Measurements from ENCODE around the gene PLA2G2A.

The PLA2G2A gene

DNA sequence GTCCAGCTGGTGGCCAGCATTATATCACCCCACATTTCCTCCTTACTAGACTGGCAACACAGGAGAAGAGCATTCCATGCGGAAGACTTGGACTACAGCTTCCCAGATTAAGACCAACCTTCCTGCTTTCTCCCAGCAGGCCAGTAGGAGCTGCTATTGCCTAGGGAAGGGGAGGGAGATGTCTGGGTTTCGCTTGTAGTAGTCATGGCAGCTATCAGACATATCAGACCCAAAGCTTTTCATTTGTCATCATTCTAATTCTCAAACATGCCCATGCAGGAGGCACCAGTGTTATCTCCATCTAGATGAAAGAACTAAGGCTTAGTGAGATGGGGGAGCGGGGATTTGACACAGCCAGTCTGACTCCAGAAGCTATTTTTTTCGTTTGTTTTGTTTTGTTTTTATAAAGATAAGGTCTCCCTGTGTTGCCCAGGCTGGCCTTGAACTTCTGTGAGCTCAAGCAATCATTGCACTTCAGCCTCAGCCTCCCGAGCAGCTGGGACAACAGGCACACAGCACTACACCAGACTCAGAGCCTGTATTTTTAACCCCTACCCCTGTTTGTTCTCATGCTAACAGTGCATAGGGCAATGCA is 4.5 kb downstream of the PLA2G2A start:
- in situ Hi-C loops (cut with MboI; ENCODE audit: low sequenced_read_pairs): no loop called here

DNA sequence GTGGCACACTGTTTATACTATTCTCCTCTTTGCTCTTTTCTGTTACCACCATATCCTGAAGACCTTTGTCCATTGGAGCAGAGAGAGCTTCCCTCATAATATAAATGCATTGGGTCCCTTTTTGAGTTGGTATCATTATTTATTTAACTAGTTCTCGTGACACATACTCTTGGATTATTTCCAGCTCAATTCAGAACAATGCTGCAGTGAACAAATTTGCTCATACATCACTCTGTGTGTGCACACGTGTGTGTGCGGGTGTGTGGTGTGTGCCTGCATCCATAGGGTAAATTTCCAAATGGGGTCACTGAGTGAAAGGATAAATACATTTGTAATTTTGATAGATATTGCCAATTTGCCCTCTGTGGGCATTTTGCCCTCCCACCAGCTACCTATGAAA is 5.8 kb downstream of the PLA2G2A start:
- in situ Hi-C loops (cut with MboI; ENCODE audit: low sequenced_read_pairs): no loop called here

DNA sequence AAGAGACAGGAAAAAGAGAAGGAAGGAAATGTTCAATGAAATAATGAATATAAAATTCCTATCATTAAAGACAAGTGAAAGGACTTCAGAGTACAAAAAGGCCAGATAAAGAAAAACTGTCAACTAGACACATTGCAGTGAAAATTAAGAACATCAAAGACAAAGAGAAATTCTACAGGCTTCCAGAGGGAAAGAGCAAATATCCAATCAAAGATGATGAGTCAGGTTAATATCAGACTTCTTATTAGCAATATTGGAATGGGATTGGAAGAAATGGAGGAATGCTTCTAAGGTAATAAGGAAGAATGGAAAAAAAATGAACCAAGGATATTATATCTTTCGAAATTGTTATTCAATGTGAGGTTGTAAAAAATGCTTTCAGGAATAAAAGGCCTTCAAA is 7.8 kb downstream of the PLA2G2A start:
- in situ Hi-C loops (cut with MboI; ENCODE audit: low sequenced_read_pairs): no loop called here

DNA sequence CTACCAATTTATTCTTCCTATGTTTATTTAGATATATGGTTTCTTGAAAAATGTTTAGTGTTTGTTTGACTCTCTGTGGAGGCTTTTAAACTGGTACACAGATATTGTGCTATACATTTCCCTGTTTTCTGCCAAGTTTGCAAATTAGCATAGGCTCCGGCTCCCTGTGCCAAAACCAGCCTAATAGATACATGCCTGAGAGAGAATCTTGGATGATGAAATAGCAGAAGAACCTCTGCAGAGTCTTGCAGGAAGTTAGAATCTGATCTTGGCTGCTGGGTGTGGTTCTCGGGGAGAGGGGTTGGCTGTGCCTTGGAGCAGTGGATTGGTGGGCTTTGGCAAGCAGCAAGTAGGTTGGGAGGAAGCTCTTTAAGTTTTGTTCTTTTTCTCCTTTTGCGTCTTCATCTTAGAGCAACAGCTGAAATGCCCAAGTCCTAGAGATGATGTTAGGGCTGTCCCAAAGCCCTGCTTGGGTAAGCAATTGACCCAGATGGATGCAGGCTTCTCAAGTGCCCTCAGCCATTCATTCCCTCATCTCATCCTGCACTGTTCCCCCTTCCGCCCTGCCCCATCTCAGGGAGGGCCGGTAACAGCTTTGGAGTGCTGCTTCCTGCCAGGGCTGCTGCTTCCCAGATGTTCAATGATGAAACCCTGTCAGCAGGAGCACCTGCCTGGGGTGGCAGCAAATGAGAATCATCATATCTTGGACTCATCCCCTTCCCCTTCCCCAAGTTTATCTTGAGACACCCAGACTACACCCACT is 9.3 kb downstream of the PLA2G2A start:
- in situ Hi-C loops (cut with MboI; ENCODE audit: low sequenced_read_pairs): no loop called here

DNA sequence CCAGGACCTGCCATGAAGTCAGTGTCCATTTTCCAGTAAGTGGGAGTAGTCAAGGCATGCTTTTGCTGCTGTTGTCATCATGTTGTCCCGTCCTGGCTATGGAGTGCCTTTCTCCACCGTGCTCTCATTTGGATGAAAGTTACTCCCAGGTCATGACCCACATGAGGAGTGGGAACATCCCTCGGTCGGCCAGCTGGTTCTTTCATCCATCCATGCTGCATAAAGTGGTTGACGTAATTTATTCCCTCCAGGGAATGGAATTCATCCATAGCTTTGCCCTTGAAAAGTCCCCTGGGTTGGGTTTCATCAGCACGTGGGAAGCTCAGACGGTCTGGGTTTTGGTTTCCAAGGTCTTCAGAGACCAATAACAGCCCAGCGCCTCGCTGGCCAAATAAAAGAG is 11.6 kb downstream of the PLA2G2A start:
- in situ Hi-C loops (cut with MboI; ENCODE audit: low sequenced_read_pairs): no loop called here

DNA sequence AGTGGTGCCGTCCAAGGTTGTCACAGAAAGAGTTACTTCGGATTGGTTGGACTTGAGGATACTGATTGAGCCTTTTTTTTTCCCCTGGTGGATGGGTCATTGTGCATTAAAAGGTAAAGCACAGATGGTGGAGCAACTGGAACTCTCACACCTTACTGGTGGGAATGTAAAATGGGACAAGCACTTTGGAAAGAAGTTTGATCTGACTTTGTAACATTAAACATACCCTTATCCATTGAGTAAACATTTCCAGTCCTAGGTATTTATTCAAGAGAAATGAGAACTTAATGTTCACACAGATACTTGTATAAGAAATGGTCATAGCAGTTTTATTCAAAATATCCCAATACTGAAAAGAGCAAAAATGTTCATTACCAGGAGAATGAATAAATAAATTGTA is 14.9 kb downstream of the PLA2G2A start:
- in situ Hi-C loops (cut with MboI; ENCODE audit: low sequenced_read_pairs): no loop called here

DNA sequence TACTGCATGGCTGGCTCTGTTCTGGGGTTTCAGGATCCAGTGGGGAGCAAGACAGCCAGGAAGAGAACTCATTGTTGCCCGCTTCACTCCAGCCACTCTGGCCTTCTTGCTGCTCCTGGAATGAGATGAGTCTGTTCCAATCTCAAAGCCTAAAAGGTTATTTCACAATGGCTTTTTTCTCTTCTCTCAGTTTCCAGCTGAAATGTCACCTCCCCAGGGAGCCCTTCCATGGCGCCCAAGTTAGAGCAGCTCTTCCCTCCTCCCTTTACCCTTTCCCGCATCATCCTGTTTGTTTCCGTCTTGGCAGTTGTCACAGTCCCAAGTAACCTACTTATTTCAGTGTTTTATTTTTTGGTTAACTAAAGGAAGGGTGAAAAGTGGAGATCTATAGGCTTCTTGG is 15.8 kb downstream of the PLA2G2A start:
- in situ Hi-C loops (cut with MboI; ENCODE audit: low sequenced_read_pairs): no loop called here

DNA sequence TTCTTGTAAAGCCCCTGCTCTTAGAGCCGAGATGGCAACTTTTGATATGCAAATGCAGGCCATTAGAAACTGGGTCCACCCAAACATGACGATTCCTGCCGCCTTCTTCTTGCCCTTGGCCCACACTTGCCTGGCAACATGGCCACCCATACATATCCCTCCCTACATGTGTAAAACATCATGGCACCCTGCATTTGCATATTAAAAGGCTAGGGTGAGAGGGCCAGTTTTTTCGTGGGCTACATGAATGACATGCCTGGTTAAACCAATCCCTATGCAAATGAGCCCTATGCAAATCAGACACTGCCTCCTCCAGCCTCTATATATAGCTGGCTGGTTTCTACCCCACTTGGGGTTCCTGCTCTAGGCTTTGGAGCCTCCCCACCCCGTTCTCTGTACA is 18.8 kb downstream of the PLA2G2A start:
- in situ Hi-C loops (cut with MboI; ENCODE audit: low sequenced_read_pairs): no loop called here

DNA sequence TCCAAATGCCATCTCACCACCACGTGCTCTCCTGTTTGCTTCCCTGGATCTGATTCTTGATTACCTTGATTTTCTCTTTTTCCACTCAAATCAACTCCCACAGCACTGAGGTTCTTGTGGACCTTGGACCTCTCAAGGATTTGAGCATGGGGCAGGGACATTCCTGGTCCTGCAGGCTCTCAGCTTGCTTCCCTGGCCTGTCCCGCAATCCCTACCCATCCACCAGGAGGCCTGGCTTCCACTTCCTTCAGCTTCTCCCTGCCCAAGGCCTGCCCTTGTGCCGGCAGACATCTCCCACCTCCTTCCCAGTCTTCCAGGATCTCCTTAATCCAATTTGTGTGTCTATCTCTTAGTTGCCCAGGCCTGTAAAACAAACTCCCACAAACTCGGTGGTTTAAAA is 21.6 kb downstream of the PLA2G2A start:
- in situ Hi-C loops (cut with MboI; ENCODE audit: low sequenced_read_pairs): no loop called here

DNA sequence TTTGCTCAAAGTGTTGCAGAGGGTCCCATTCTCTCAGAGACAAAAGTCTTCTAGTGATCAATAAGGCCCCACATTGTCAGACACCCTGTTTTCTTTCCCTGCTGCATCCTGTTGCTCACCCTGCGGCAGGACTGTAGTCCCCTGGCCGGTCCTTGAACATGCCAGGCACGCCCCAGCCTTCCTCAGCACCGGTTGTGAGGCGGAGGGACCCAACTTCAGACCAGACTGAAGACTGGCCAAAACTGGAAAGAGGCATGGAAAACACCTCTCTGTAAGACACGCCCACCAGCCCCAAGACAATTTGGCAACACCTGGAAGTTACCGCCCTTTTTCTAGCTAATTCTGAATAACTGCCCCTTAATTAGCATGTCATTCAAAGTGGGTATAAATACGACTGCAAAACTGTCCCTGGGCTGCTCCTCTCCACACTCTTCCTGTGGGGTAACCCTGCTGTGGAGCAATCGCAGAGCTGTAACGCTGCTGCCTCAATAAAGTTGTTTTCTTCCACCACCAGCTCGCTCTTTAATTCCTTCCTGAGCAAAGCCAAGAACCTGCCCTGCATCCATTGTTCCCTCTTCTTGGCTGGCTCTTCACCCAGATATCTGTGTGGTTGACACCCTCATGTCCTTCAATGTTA is 23.8 kb downstream of the PLA2G2A start:
- in situ Hi-C loops (cut with MboI; ENCODE audit: low sequenced_read_pairs): no loop called here

DNA sequence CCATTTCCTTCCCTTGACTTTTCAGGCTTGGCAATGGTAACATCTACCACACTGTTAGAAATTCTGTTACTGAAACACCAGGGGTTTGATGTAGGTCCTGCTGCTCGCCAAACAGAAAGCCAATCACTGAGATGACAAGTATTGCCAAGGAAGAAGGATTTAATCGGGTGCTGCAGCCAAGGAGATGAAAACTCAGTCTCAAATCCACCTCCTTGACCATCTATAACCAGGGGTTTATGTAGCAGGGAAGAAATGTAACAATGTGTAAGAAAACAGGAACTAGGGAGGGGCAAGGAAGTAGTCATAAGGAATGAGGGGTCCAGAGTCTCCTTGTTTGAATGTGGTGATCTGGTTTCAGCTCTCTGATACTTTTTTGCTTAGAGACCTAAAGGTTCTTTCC is 25.4 kb downstream of the PLA2G2A start:
- in situ Hi-C loops (cut with MboI; ENCODE audit: low sequenced_read_pairs): no loop called here

DNA sequence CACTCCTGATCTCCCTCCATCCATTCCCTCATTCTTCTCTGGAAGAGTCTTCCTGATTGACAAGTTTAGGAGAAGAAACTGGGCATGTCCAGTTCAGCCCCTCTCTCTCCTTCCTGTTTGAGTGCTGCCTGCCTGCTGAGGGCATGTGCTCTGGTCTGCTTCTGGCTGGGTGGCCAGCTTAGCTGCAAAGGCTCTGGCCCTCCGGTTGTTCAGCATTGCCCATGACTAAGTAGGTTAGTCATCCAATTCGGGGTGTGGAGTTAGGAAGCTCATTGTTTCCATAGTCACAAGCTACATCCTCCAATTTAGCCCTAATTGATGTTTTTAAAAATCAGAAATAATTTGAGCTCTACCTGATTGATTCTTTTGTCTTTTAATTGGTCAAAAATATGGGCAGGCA is 30.4 kb downstream of the PLA2G2A start:
- in situ Hi-C loops (cut with MboI; ENCODE audit: low sequenced_read_pairs): no loop called here

DNA sequence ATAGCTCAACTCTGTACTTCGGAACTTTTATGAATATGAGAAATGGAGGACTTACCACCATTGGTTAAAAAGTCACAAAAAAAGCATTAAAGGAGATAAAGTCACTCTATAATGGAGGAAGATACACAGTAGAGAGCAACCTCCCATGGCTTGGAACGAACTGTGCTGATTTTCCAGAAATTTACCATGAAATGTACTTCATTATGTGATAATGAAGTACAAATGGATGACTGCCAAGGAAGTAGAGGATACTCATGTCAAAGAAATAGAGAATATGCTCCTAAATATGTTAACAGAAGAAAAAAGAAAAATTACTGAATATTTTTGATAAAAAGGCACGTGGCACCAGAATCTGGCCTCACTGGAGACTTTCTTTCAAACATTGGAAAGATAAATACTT is 32.4 kb downstream of the PLA2G2A start:
- in situ Hi-C loops (cut with MboI; ENCODE audit: low sequenced_read_pairs): no loop called here

DNA sequence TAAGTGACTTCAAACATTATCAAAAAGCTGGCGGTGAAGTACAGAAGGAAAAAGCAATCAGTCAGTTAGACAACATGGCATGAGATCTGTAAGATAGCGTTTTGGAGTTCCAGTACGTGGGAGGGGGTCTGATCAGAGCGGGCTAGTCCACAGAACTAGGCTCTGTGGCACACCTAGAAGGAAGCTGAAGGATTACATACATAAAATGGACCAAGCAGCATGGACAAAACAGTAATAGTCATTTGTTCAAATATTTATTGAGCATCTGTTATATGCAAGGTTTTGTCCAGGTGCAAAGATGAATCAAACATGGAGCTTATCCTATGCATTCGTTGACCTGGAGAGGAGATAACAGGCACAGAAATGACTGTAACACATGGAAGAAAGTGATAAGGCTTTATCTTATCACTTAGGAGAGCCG is 33.1 kb downstream of the PLA2G2A start:
- in situ Hi-C loops (cut with MboI; ENCODE audit: low sequenced_read_pairs): no loop called here

DNA sequence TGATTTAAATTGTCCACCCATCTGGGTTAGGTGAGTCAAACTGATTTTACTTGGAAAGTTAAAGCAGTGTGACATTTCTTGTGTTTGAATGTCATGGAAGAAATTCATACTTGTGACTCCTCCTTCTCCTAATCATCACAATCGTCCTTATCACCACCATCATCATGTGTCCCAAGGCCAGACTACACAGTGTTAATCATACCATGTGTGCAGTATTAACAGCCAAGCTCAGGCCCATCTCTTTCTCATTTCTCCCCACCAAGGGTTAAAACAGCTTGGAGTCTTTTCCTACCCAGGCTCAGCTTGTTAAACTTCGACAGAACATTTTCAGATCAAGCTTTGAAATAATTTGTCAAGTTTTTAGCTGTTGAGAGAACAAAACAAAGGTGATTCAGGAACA is 33.5 kb downstream of the PLA2G2A start:
- in situ Hi-C loops (cut with MboI; ENCODE audit: low sequenced_read_pairs): no loop called here

DNA sequence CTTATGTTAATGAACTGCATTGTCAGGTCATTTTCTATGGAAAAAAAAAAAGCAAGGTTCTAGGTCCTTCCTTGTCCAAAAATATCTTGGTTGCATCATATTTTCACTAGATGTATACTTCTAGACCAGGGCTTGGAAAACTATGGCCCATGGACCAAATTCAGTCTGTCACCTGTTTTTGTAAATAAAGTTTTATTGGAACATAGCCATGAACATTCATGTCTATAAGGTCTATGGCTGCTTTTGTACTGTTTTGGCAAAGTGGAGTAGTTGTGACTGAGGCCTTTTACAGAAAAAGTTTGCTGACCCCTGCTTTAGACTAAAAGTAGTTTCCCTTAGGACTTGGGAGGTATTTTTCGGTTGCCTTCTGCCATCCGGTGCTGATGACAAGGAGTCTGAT is 36.8 kb downstream of the PLA2G2A start:
- in situ Hi-C loops (cut with MboI; ENCODE audit: low sequenced_read_pairs): no loop called here

DNA sequence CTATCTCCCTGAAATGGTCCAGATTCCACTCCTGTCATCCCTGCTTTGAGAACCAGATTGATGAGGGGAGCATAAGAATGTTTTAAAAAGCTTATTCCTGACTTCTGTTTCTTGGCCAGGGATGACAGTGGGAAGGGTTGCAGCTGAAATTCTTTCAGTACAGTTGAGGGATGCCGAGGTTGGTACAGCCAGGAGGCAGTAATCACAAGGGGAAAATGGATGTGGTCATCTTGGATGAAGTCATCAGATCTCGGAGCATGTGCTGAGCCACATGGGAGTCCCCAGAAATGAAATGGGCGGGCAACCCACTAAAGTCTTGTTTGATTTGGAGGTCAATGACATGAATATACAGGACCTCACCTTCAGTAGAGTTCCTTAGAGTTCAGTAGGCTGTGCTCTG is 37.3 kb downstream of the PLA2G2A start:
- in situ Hi-C loops (cut with MboI; ENCODE audit: low sequenced_read_pairs): no loop called here

DNA sequence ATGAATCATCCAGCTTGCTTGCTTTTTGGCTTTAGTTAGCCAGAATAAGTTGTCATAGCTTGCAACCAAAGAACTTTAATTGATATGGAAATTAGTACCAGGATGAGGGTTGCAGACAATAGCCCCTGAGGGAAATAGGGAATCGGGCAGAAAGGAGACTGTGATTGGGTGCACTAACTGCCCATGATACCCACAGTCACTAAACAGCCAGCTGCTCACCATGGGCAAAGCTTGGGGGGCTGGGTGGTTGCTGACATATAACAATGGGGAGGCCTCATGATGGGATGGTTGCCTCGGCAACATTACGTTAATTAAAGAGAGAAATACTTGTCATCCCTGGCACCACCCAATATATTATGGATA is 38.2 kb downstream of the PLA2G2A start:
- in situ Hi-C loops (cut with MboI; ENCODE audit: low sequenced_read_pairs): no loop called here

DNA sequence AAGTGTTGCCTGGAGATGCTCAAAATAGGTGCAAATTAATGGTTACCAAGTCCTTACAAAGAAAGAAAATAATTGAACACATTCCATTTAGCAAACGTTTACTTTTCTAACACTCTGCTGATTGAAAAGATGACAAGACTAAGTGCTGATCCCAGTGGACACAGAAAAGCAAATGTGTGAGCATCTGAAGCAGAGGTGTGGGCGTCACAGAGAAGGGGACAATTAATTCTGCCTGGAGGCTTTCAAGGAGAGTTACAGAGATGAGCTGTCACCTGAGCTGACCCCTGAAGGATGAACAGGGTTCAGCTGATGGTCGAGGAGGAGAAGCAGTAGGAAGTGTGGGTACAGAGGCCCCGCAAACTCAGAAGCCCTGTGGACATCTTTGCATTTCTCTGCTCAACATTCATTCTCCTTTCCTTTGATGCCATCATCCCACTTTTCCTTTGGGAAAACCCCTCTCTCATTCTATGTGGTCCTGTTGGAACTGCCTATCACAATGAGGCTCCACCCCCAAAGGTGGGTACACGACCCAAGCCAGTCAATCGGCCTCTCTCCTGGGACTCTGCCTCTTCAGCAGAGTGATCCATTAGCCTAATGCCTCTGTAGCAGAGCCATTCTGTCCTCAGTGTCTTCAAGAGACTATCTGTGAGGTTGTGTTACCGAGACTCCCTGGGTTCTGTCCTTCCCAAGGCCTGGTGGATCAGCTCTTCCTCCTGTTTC is 38.8 kb downstream of the PLA2G2A start:
- in situ Hi-C loops (cut with MboI; ENCODE audit: low sequenced_read_pairs): no loop called here

DNA sequence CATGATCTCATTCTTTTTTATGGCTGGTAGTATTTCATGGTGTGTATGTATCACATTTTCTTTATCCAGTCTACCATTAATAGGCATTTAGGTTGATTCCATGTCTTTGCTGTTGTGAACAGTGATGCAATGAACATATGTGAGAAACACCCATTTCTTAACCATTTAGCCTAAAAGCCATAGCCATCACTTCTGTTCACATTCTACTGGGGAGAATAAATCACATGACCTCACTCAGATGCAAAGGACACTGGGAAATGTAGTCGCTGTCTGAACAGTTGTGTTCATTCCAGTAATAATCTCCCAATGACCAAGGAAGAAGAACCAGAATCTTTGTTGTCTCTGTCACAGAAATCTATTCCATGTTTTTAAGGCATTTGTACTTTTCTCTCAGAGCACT is 40.9 kb downstream of the PLA2G2A start:
- in situ Hi-C loops (cut with MboI; ENCODE audit: low sequenced_read_pairs): no loop called here

DNA sequence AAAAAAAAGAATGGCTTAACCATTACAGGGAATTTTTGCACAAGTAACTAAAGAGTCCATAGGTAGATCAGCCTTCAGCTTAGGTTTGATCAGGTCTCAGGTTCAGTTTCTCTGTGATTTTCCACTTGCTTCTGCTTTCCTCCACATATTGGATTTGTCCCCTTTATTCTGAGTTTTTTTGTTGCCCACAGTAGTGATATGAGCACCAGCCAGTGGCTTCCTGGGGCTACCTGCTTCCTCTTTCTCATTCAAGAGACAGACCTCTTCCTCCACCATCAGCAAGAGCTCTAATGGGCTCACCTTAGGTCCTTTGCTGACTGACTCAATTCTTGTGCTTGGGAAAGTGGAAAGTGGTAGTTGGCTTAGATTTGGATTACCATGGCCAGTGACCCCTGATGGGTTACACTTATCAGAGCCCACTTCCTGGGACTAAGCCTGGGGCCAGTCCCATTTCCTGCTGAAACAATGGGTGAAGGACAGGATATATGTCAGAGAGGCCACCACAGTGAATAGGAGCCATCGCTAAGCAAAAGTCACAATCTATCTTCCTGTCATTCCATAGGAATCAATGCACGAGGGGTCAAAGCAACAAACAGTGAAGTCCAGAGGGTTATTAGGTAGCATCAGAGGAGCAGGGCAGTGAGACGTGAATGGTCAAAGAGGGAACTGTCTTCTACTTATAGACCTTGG is 43.2 kb downstream of the PLA2G2A start:
- in situ Hi-C loops (cut with MboI; ENCODE audit: low sequenced_read_pairs): no loop called here

Data from HL-60/S4 treated with phorbol 12-myristate 13-acetate at 8.2 ng/mL for 4 days and 3 days (cell line).